Heart right ventricle (tissue), 16 donors: ENCODE data around the gene TRIM17. TPM values are rescaled to one million over a fixed set of nuclear protein-coding genes. Genes with fewer than 3 reads are reported as not detected.

Source experiments
- ATAC-seq, 8 donors: fragments of 200-7000 bp; cut with Tn5 transposase; one replicate each; pipeline ENCODE4 v1.9.1; 2020; ENCODE audit warnings: mild to moderate bottlenecking in 8 of 8, moderate library complexity in 8 of 8, moderate number of reproducible peaks in 1 of 8
- DNase-seq, 2 donors: peaks; one replicate each; pipeline ENCODE4 v3.0.0-alpha.2; 2020
- H3K27ac ChIP-seq, 10 donors: fragments of 200-600 bp; sonication (generic) in 2 of 10; one replicate each; pipeline versions ENCODE4 v1.5.0 to v1.8.0; 2020 to 2022; ENCODE audit warnings: mild to moderate bottlenecking in 3 of 10
- H3K27me3 ChIP-seq, 7 donors: fragments of 200-600 bp; one replicate each; pipeline ENCODE4 v1.8.0; 2021 to 2022; ENCODE audit warnings: mild to moderate bottlenecking in 2 of 7
- H3K36me3 ChIP-seq, 9 donors: fragments of 200-600 bp; sonication (generic) in 1 of 9; one replicate each; pipeline versions ENCODE4 v1.5.0 to v1.8.0; 2020 to 2022; ENCODE audit warnings: mild to moderate bottlenecking in 2 of 9
- H3K4me1 ChIP-seq, 9 donors: fragments of 200-600 bp; sonication (generic) in 1 of 9; one replicate each; pipeline versions ENCODE4 v1.5.0 to v1.8.0; 2020 to 2022; ENCODE audit warnings: mild to moderate bottlenecking in 4 of 9
- H3K4me3 ChIP-seq, 10 donors: fragments of 200-600 bp; sonication (generic) in 2 of 10; one replicate each; pipeline versions ENCODE4 v1.5.0 to v1.8.0; 2020 to 2022; ENCODE audit warnings: mild to moderate bottlenecking in 7 of 10, moderate library complexity in 2 of 10
- H3K9me3 ChIP-seq, 11 donors: fragments of 200-600 bp in 10 of 11; sonication (generic) in 2 of 11; one replicate each; pipeline versions ENCODE4 v1.5.0 to v1.8.0; 2013 to 2022; ENCODE audit warnings: mild to moderate bottlenecking in 2 of 11, control low read depth in 1 of 11, moderate library complexity in 1 of 11
- CTCF ChIP-seq, 9 donors: fragments of 200-600 bp; sonication (generic) in 2 of 9; IDR thresholded peaks; one replicate each; pipeline versions ENCODE4 v1.5.0 to v1.8.0; 2021 to 2022; ENCODE audit warnings: antibody characterized with exemption in 9 of 9, mild to moderate bottlenecking in 5 of 9, moderate library complexity in 1 of 9
- WGBS, 2 donors: extraction: QIAGEN DNeasy Blood & Tissue Kit; methylation state at CpG; one replicate each; pipeline ENCODE4 v1.1.7; 2013; ENCODE audit warnings: inconsistent platforms in 1 of 2; 5-methylcytosine and 5-hydroxymethylcytosine counted together
- intact Hi-C, 10 donors: fragments of 100-400 bp; cut with DNase I; formaldehyde crosslinking; loops; one replicate each; pipeline versions ENCODE4 v1.11.1 to v1.14.2; 2022
- polyA plus RNA-seq, 2 donors: library from polyadenylated mRNA; stranded (reverse); fragments of 200-250 nt; gene quantifications; one replicate each; pipeline ENCODE4 v1.2.3, GENCODE V29; 2013
- total RNA-seq, 10 donors: library from RNA; stranded (reverse); fragmentation: NEBNext Ultra II Directional in 3 of 10; extraction: Animal tissue kit (Norgen Biotek cat#: 25700) in 3 of 10; gene quantifications; one replicate each; pipeline versions ENCODE4 v1.2.1 to v1.2.4, GENCODE V29; 2021 to 2023
- donor health status: Arrhythmogenic right ventricular cardiomyopathy.
- donor health status: ischemic (EF 13 %, LVEDD 7.1; RV severe dilation, severe dysfunction).
- donor health status: healthy with polysubstance abuse.
- donor health status: DM: no; HTN: yes; CAD: no.
- donor health status: DM: no; HTN: no; CAD: no.
- donor health status: ischemic (EF 25% LVEDD 6.9; RV normal size, moderate dysfunction).
- donor health status: ischemic (EF 25% LVEDD 5.7; RV mildly dilated, moderate dysfunction).
- donor health status: healthy.
- donor health status: DM: yes; HTN: yes; CAD: no.
- donor health status: Ischemic cardiomyopathy.
- donor health status: ischemic (EF 35%, LVEDD 5.7; RV mildly dilated, moderate dysfunction).
- donor health status: nonischemic (EF 11% LVEDD 7.7; RV severe dilation, severe dysfunction).
- donor health status: DM: yes; HTN: yes; CAD: no.
- donor health status: PGD.
- donor health status: ischemic (EF 29% LVEDD 5.4; RV normal size, mild dysfunction).
- donor health status: nonischemic (EF 23%, LVEDD 6.1; RV moderate dilation, normal function).

Gene TRIM17
- total and polyA plus RNA-seq, 12 donors: 0.14 to 0.44 (median 0.34) TPM; not detected in 3

GRCh38 chr1:228372183-228373003 is 44.3 kb downstream of the TRIM17 start:
- DNase-seq (peak in 1 of 2 donors; percentile 48), ATAC-seq (no peak)

GRCh38 chr1:228371741-228372182 is 44.9 kb downstream of the TRIM17 start:
- Histone ChIP-seq H3K27me3 (no peaks in the 10 kb centered on the region), H3K36me3 (peaks cover 0 to 16% (median 0%) of the 10 kb centered on the region in 9 donors), H3K4me3 (peak overlapping the region in 3 of 10 donors; percentile 16 to 28 (median 27)), H3K9me3 (no peaks in the 10 kb centered on the region), H3K4me1 (peaks cover 14 to 91% (median 62%) of the 10 kb centered on the region in 9 donors), H3K27ac (peak overlapping the region; percentile 6 to 94 (median 90))
- DNase-seq (no peak), ATAC-seq (peak in 4 of 8 donors; percentile 1 to 39 (median 16))
- TF ChIP-seq CTCF (IDR thresholded peaks at IDR 0.05): no peak
- intact Hi-C loops: no loop called here
- WGBS, 2 donors: 43 to 50% methylated on average over 4 of the region's 4 CpGs

More at GRCh38 chr1:228372183-228373003, 44.3 kb downstream of the TRIM17 start:
- no peaks in the 10 kb centered on the region for H3K9me3 ChIP-seq
- H3K27me3 ChIP-seq: no peaks in the 10 kb centered on the region
- H3K27ac ChIP-seq: peak overlapping the region; percentile 26 to 94 (median 90)
- peak overlapping the region in 3 of 10 donors; percentile 11 to 28 (median 16) for H3K4me3 ChIP-seq
- peaks cover 14 to 85% (median 56%) of the 10 kb centered on the region in 9 donors for H3K4me1 ChIP-seq
- intact Hi-C loops: no loop called here
- peaks cover 0 to 22% (median 0%) of the 10 kb centered on the region in 9 donors for H3K36me3 ChIP-seq
- no peak for TF ChIP-seq CTCF (IDR thresholded peaks at IDR 0.05)
- 47 to 58% methylated on average over 34 of the region's 34 CpGs for WGBS, 2 donors

GRCh38 chr1:228370941-228371740 is 45.5 kb downstream of the TRIM17 start:
- WGBS, 2 donors: 36 to 56% methylated on average over 50 of the region's 50 CpGs

More at GRCh38 chr1:228370941-228371740, 45.5 kb downstream of the TRIM17 start:
- peak; percentile 13 to 41 (median 18) for ATAC-seq
- Histone ChIP-seq H3K4me1 (peaks cover 17 to 96% (median 64%) of the 10 kb centered on the region in 9 donors), H3K9me3 (no peaks in the 10 kb centered on the region), H3K36me3 (peaks cover 0 to 10% (median 0%) of the 10 kb centered on the region in 9 donors), H3K27me3 (no peaks in the 10 kb centered on the region), H3K4me3 (peak overlapping the region in 7 of 10 donors; percentile 17 to 40 (median 33)), H3K27ac (peak overlapping the region; percentile 6 to 94 (median 90))
- intact Hi-C loops: no loop called here
- DNase-seq: peak; percentile 67 to 83
- peak in 1 of 9 donors; percentile 7 for TF ChIP-seq CTCF (IDR thresholded peaks at IDR 0.05)
